Measurements from ENCODE around the gene RNF121.

The RNF121 gene

DNA sequence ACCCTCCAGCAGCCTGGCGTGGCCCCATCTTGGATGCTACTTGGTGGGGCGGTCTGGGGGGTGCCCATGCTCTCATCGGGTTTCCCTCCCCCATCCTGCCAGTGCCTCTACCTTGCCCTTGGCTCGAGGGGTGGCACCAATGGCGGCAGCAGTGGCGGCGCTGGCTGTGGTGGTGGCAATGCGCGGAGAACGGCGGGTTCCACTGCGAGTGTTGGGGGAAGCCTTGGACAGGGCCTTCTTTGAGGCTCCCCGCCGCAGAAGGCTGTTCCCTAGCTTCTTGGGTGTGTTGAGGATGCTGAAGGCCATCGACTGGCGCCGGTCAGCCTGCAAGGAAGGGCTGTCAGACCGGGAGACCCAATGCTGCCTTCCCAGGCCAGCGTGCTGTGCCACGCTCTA, 74.9 kb downstream of the RNF121 start:
- DNase-seq: no peak
- H3K9me3 Mint-ChIP-seq: no peaks in the 10 kb centered on the region

DNA sequence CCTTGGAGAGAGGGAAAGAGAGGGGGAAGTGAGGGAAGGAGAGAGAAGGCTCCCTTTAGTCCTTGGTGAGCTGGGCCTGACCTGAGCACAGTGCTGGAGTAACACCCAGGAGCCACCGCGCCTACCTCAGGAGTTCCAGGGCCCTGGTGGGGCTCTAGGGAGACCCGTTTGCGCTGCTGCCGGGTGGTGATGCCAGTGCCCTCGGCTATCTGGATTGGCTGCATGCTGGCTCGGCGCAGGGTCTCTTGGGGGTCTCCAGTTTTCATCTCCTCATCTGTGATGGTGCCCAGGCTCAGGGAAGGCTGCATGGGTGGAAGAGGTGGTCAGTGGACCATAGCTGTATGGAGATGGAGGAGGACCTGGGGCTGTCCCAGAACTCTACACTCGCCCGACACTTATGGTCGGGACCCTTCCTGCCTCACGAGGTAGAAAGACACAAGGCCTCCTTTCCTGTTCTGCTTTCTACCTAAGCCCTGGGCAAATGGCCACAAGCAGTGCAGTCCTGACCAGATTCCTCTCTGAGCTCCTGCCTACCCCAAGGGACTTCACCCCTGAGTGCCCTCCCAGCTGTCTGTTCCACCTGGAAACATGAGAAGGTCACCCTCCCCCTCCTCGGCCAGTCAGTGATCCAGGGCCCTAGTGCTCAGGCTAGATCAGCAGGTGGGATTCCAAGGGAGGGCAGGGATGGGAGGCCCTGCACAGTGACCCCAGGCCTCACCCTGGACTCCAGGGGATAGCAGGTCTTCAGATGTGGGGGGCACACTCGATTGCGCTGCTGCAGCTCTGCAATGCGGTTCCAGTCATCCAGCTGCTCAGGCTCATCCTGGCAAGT, 75.9 kb downstream of the RNF121 start:
- Mint-ChIP-seq H3K9me3 (no peaks in the 10 kb centered on the region), H3K4me3 (no peak overlapping the region), H3K4me1 (peaks cover 10% of the 10 kb centered on the region), H3K27me3 (no peaks in the 10 kb centered on the region), H3K27ac (peak overlapping the region in 1 of 2 donors; percentile 75)
- DNase-seq: no peak
- ATAC-seq: no peak

More for the DNA sequence above, 74.9 kb downstream of the RNF121 start:
- Mint-ChIP-seq H3K27me3 (no peaks in the 10 kb centered on the region), H3K4me1 (peaks cover 19% of the 10 kb centered on the region), H3K27ac (peak overlapping the region in 1 of 2 donors; percentile 75), H3K4me3 (no peak overlapping the region)
- no peak for ATAC-seq

DNA sequence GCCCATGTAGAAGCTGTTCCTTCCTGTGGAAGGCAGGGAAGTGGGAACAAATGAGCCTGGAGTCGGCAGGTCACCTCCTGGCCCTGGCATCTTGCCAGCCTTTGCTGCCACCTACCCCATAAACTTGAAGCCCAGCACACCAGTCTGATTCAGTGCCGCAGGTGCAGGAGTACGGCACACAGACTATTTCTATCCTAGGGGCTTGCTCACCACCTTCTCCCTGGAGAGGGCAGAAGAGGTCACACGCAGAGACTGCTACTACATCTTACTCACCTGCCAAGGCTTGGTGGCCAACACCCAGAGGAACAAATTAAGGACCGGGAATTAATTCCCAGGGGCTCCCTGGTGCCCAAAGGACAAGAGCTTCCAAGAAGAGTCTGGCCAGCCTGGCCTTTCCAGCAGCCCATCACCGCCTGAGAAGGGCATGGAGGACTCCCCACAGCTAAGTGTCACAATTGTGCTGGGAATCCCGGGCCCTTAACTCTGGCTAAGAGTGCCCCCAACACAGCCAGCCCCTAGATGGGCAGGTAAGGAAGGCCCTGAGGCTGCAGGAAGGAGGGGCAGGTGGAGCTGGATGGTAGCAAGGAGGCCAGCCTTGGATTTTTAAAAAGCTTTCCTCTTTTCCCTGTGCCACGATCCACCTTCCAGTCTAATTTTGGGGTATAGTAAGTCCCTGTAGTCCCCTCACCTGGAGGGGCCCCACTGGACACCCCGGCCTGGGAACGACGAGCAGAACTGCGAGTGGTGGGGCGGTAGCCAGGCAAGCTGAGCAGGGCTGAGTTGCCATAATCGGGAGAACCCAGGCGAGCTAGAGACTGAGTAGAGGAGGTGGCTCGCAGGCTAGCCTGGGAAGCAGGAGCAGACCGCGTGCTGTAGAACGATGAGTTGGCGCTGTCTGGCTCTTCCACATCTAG, 76.8 kb downstream of the RNF121 start:
- peak overlapping the region in 1 of 2 donors; percentile 60 for H3K27ac Mint-ChIP-seq
- H3K27me3 Mint-ChIP-seq: no peaks in the 10 kb centered on the region
- H3K4me1 Mint-ChIP-seq: peaks cover under 1% of the 10 kb centered on the region
- no peaks in the 10 kb centered on the region for H3K9me3 Mint-ChIP-seq
- H3K4me3 Mint-ChIP-seq: peak overlapping the region in 1 of 2 donors; percentile 34
- ATAC-seq: no peak
- DNase-seq: no peak

DNA sequence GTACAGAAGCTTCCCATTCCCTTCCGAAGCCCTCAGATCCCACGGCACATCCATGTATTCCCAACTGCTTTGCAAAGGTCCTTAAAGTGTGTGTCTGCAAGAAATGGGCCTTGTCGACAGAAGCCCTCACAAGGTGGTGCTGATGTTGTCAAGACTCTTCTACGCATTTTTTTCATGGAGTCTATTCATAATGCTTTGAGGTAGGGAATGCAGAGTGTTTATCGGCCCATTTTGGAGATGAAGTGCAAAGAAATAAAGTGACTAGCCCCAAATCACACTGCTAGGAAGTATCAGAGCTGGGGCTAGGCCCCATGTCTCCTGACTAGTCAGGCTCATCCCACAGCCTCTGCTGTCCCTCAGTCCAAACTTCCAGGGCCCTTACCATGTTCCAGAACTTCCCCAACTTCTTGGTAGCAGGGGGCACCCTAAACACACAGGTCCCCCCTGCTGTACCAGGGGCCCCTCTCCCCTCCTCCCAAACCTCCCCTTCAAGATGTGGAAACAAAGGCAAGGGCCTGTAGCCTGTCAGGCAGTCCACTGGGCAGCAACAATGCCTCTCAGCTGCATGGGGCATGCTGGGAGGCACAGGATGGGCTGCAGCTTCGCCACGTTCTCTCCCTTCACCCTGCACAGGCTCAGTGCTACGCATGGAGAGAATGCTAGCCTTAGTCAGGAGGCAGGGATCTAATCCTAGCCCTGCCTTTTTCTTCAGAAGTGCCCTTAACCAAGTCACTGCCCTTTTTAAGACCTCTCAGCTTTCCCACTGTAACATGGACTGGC, 77.7 kb downstream of the RNF121 start:
- H3K27me3 Mint-ChIP-seq: no peaks in the 10 kb centered on the region
- H3K4me3 Mint-ChIP-seq: no peak overlapping the region
- peak overlapping the region in 1 of 2 donors; percentile 30 for H3K27ac Mint-ChIP-seq
- no peaks in the 10 kb centered on the region for H3K9me3 Mint-ChIP-seq
- H3K4me1 Mint-ChIP-seq: no peaks in the 10 kb centered on the region
- DNase-seq (no peak), ATAC-seq (no peak)

DNA sequence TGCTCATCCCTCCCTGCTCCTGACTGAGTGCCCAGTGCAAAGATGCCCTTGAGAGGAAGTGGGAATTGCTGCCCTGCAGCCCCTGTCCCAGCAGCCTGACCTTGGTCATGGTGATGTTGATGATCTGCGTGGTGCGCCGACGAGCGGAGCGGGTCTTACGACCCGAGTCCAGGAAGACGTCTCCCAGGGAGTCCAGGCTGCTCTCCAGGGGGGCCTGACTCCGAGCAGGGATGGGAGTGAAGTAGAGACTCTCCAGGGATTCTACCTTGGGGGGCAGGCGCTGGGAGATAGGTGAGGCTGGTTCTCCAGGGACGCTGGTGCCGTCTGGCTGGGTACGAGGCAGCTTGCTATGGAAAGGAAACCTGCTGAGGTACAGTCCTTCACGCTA, 78.2 kb downstream of the RNF121 start:
- no peaks in the 10 kb centered on the region for H3K27me3 Mint-ChIP-seq
- no peak overlapping the region for H3K4me3 Mint-ChIP-seq
- H3K27ac Mint-ChIP-seq: peak overlapping the region in 1 of 2 donors; percentile 80
- no peak for DNase-seq
- H3K9me3 Mint-ChIP-seq: no peaks in the 10 kb centered on the region
- no peaks in the 10 kb centered on the region for H3K4me1 Mint-ChIP-seq
- ATAC-seq: no peak

DNA sequence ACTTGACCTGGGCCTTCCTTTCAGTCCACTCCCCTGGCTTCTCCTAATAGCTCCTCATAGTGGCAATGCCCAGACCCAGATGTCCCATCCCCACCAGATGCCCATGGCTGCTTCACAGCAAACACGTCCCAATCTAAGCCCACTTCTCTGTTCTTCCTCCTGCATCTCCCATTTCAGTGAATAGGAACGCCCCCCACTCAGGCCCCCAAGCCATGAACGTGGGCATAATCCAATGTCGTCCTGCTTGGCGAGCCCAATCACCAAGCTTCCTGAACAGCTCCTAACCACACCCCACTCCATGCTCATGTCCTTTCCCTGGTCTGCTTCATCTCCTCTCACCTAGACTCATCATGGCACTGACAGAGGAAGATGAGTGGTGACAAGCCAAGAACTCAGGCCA, 78.7 kb downstream of the RNF121 start:
- Mint-ChIP-seq H3K27ac (peak overlapping the region in 1 of 2 donors; percentile 95), H3K9me3 (no peaks in the 10 kb centered on the region), H3K4me3 (peak overlapping the region in 1 of 2 donors; percentile 16), H3K4me1 (no peaks in the 10 kb centered on the region), H3K27me3 (no peaks in the 10 kb centered on the region)
- DNase-seq (no peak), ATAC-seq (no peak)

DNA sequence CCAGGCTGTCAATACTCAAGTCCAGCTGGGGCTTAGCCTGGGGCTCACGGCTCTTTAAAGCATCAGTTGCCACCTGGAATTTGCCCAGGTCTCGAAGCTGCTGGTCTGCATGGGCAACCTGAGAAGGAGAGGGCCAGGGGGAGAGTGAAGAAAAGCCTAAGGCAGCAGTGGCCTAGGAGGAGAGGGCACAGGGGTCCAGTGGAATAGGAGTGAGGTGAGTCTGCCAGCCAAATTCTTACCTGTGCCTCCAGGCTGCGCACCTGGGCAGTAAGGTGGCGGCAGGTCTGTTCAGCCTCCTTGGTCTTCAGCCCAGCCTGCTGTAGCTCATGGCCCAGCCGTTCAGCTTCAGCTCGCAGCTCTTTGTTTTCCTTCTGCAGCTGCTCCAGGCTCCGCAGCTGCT, 79.9 kb downstream of the RNF121 start:
- Mint-ChIP-seq H3K4me3 (no peak overlapping the region), H3K27me3 (no peaks in the 10 kb centered on the region), H3K4me1 (peaks cover 8% of the 10 kb centered on the region), H3K9me3 (no peaks in the 10 kb centered on the region), H3K27ac (no peak overlapping the region)
- DNase-seq (no peak), ATAC-seq (no peak)

DNA sequence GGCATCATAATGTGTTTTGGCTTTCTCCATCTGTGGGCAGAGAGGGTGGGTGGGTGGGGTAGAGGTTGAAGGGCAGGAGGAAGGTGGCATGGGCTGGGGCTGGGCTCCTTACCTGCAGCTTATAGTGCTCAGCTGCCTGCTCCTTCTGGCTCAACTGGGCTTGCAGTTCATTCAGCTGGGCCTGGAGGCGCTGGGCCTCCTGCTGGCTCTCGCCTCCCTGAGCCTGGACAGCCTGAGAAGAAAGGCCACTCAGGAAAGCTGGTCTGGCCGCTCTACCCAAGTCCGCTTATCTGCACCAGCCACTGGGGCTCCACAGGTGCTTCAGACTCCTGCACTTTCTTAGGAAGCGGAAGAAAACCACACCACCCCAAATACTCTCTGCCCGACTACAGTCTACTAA, 80.3 kb downstream of the RNF121 start:
- Mint-ChIP-seq H3K27ac (peak overlapping the region in 1 of 2 donors; percentile 9), H3K4me1 (peaks cover 9% of the 10 kb centered on the region), H3K27me3 (no peaks in the 10 kb centered on the region), H3K4me3 (no peak overlapping the region), H3K9me3 (no peaks in the 10 kb centered on the region)
- DNase-seq (no peak), ATAC-seq (no peak)

DNA sequence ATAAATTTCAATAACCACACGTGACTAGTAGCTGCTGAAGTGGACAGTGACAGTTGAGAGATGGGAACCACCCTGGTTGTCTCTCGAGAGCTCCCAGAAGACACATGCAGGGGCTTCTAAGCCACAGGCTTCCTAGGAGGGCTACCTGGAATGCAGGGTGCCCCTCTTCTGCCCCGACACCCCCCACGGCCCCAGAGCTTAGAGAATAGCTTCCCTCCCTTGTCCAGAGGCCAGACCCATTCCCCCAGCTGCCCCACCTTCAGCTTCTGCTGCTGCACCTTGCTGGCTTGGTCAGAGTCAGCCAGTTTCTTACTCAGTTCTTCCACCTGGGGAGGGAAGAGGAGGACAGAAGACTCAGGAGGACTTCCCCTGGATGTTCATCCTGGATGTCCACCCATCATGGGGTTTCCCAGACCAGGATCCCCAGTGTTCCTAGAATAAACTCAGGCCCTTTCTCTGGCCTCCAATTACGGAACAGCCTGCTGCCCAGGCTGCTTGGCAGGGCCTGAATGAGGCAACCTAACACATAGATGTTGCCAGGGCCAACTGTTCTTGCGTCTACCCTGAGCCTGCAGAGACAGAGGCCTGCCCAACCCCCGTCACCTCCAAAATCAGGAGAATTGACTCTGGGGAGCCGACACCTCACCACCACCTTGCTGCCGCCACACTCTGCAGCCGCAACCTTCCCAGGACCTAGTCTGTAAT, 81.8 kb downstream of the RNF121 start:
- no peaks in the 10 kb centered on the region for H3K9me3 Mint-ChIP-seq
- ATAC-seq (no peak), DNase-seq (no peak)
- peaks cover 15% of the 10 kb centered on the region for H3K4me1 Mint-ChIP-seq
- no peaks in the 10 kb centered on the region for H3K27me3 Mint-ChIP-seq
- H3K4me3 Mint-ChIP-seq: no peak overlapping the region
- peak overlapping the region in 1 of 2 donors; percentile 74 for H3K27ac Mint-ChIP-seq

DNA sequence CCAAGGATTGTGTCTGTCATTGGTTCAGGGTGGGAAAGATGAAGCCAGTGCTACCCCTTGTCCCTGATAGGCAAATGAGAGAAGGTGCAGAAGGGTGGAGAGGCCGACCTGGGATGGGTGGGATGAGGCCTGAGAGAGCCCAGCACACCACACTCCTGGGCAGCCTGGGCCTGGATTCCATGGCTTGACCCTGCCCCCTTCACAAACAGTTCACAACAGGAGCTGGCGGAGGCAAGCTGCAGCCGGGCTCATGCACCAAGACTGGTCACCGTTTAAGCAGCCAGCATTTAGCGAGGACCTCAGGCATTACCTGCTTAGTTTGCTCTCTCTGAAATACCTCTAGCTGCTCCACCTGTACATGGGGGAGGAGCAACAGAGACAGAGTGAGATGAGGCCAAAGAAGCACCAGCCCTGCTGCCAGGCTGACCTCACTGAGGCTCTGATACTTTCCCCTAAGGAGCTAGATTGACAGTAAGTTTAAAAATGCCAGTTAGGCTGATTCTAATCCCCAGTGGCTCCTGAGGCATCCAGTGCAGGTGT, 83.3 kb downstream of the RNF121 start:
- Mint-ChIP-seq H3K27ac (no peak overlapping the region), H3K4me3 (no peak overlapping the region), H3K27me3 (no peaks in the 10 kb centered on the region), H3K9me3 (no peaks in the 10 kb centered on the region), H3K4me1 (peaks cover 15% of the 10 kb centered on the region)
- DNase-seq (no peak), ATAC-seq (no peak)

DNA sequence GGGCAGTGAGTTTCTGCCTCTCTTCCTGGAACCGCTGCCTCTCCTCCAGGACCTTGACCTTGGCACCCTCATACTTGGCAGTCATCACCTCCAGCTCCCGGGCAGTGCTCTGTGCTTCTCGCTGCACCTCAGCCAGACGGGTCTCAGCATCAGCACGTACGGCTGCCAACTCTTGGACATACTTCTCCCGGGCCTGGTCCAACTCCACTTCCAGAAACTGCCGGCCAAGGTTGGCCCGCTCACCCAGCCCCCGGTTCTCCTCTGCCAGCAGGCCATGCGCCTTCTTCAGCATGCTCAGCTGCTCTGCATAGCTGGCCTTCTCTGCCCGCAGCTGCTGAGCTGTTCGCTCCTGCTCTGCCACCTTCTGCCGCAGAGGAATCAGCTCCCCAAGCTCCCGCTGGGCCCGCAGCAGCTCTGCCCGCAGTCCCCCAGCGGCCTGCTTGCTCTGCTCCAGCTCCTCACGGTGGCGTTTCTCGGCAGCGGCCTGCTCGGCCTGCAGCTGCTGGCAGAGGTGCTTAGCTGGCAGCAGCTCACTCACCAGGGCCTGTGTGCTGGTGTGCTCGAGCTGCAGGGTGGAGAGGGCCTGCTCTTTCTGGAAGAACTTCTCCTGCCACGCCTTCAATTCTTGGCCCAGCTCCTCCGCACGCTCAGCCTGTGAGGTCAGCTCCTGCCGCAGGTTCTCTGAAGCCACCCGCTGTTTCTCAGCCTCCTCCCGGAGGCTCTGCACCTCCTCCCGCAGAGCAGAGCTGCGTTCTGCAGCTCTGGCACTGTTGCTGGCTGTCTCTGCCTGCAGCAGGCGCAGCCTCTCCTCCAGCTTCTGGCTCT, 84.3 kb downstream of the RNF121 start:
- no peak for DNase-seq

DNA sequence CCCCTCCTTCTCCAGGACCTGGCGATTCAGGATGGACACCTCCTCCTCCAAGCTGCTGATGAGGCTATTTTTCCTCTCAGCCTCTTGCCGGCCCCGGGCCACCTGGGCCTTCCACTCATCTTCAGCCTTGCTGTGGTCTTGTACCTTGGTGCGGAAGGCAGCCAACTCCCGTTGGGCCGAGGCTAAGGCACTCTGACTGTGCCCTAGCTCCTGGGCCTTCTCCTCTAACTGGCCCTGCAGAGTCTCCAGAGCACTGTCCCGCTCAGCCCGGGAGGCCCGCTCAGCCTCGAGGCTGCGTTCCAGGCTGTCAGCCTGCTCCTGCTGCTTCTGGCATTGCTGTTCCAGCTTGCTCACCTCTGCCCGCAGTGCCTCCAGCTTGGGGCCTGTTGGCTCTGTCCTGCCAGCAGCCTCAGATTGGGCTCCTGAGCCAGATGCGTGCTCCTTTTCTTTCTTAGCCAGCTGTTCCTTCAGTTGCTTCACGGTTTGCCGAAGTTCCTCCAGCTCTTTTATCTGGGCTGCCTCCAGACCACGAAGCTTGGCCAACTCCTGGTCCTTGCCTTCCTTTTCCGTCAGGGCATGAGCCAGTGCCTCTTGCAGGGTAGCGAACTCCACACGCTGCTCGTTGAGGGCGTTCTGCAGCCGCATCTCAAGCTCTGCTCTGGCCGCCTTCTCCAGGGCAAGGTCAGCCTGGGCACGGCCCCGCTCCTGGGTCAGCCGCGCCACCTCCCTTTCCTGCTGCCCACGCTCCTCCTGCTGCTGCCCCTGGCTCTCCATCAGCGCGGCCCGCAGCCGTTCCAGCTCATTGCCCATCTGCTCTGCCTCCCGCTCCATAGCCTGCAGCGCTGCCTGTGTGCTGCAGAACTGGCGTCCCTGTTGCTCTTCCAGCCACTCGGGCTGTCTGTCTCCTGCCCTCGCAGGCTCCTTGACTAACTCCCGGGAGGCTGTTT, 85.2 kb downstream of the RNF121 start:
- Mint-ChIP-seq H3K9me3 (no peaks in the 10 kb centered on the region), H3K4me1 (peaks cover 15% of the 10 kb centered on the region), H3K27ac (peak overlapping the region; percentile 19 to 93), H3K4me3 (peak overlapping the region in 1 of 2 donors; percentile 17), H3K27me3 (no peaks in the 10 kb centered on the region)
- ATAC-seq (no peak), DNase-seq (no peak)

More for the DNA sequence above, 84.3 kb downstream of the RNF121 start:
- Mint-ChIP-seq H3K4me3 (peak overlapping the region in 1 of 2 donors; percentile 17), H3K4me1 (peaks cover 15% of the 10 kb centered on the region), H3K9me3 (no peaks in the 10 kb centered on the region), H3K27ac (peak overlapping the region; percentile 74 to 93), H3K27me3 (no peaks in the 10 kb centered on the region)
- no peak for ATAC-seq

DNA sequence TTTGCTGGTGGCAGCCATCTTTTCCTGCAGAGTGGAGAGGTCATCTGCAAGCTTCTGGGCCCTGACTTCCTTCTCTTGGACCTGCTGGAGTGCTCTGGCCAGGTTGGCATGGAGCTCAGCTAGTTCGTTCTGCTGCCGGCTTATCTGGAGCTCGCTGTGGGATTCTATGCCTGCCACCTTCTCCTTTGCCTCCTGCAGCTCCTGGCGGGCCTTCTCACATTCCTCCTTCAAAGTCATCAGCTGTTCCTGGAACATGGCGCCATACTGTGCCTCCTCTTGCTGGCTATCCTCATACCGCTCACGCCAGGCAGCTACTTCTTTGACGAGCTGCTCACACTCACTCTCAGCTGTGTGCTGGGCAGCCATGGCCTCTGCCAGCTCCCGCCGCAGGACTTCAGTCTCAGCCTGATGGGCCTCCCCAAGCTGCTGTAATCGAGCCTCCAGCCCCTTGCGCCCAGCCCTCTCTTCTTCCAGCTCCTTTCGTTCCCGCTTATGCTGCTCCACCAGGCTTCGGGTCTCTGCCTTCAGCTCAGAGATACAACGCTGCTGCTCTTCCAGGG, 86.0 kb downstream of the RNF121 start:
- DNase-seq (no peak), ATAC-seq (no peak)
- Mint-ChIP-seq H3K27ac (peak overlapping the region in 1 of 2 donors; percentile 74), H3K4me1 (peaks cover 15% of the 10 kb centered on the region), H3K9me3 (no peaks in the 10 kb centered on the region), H3K4me3 (no peak overlapping the region), H3K27me3 (no peaks in the 10 kb centered on the region)

Measured in stimulated activated naive CD8-positive, alpha-beta T cell treated with anti-CD3 and anti-CD28 coated beads, Interleukin-15, amount 100 ng/mL, for 72 hours (primary cell).